K562 (cell line): ENCODE data around the gene MARS1. TPM values are rescaled to one million over a fixed set of nuclear protein-coding genes. Genes with fewer than 3 reads are reported as not detected.
A peak's percentile ranks its signal among the peaks of the same experiment; 100 is the strongest.

Source experiments
- BRF1 ChIP-seq: IDR thresholded peaks from 3 replicates; pipeline ENCODE4 v1.6.1; 2011; ENCODE audit warnings: borderline replicate concordance, mild to moderate bottlenecking; ENCODE audit not compliant: insufficient read length; ENCODE audit errors: extremely low read depth
- ETV1 ChIP-seq: fragments of 450-650 bp; conservative IDR thresholded peaks from 2 replicates; pipeline ENCODE4 v1.6.1; 2016; ENCODE audit warnings: missing genetic modification characterization, control low read depth, low read depth, missing compliant biosample characterization
- GTF2F1 ChIP-seq: IDR thresholded peaks from 2 replicates; pipeline ENCODE4 v1.6.1; 2011; ENCODE audit warnings: low read depth, low read length, improper control_type of control experiment
- HIVEP1 ChIP-seq: fragments of 250-450 bp; sonication (Bioruptor Pico); IDR thresholded peaks from 2 replicates; pipeline ENCODE4 v1.4.0; 2020; ENCODE audit warnings: mild to moderate bottlenecking
- KLF1 ChIP-seq: fragments of 450-650 bp; IDR thresholded peaks from 2 replicates; pipeline ENCODE4 v1.6.1; 2016; ENCODE audit warnings: missing genetic modification characterization, missing compliant biosample characterization
- NFE2L1 ChIP-seq: fragments of 450-650 bp; IDR thresholded peaks from 2 replicates; pipeline ENCODE4 v1.6.1; 2016; ENCODE audit warnings: missing genetic modification characterization, low read depth, mild to moderate bottlenecking, missing compliant biosample characterization, moderate library complexity, borderline replicate concordance
- PHTF2 ChIP-seq: fragments of 250-450 bp; sonication (Bioruptor Pico); IDR thresholded peaks from 2 replicates; pipeline ENCODE4 v1.5.0; 2021; ENCODE audit warnings: mild to moderate bottlenecking
- PRDM10 ChIP-seq: fragments of 450-650 bp; IDR thresholded peaks from 2 replicates; pipeline ENCODE4 v1.6.1; 2018; ENCODE audit not compliant: partially characterized antibody
- SMARCA5 ChIP-seq: fragments of 450-650 bp; IDR thresholded peaks from 2 replicates; pipeline ENCODE4 v1.6.1; 2016
- SP1 ChIP-seq: sonication (generic); formaldehyde crosslinking; IDR thresholded peaks from 2 replicates; pipeline ENCODE4 v1.8.1; 2022; ENCODE audit warnings: mild to moderate bottlenecking, missing genetic modification reagents
- SP2 ChIP-seq: IDR thresholded peaks from 2 replicates; pipeline ENCODE4 v1.6.1; 2011; ENCODE audit warnings: mild to moderate bottlenecking, low read depth, low read length, moderate library complexity; ENCODE audit not compliant: poor library complexity, severe bottlenecking; ENCODE audit errors: extremely low read depth
- TAF15 ChIP-seq: fragments of 200-400 bp; formaldehyde crosslinking; IDR thresholded peaks from 2 replicates; pipeline ENCODE4 v1.6.1; 2017; ENCODE audit warnings: mild to moderate bottlenecking, low read depth, low read length, moderate library complexity
- TBL1XR1 ChIP-seq, 2 experiments: IDR thresholded peaks; 2 replicates each; pipeline ENCODE4 v1.6.1; 2012; ENCODE audit warnings: improper control_type of control experiment in 2 of 2, low read length in 2 of 2, mild to moderate bottlenecking in 1 of 2
- TFAP4 ChIP-seq: sonication (generic); formaldehyde crosslinking; IDR thresholded peaks from 2 replicates; pipeline ENCODE4 v1.8.0; 2022; ENCODE audit warnings: missing genetic modification reagents, mild to moderate bottlenecking, moderate library complexity, borderline replicate concordance
- THRB ChIP-seq: fragments of 450-650 bp; formaldehyde crosslinking; conservative IDR thresholded peaks from 2 replicates; pipeline ENCODE4 v1.4.0; 2022; ENCODE audit warnings: mild to moderate bottlenecking, missing genetic modification characterization
- TRIM24 ChIP-seq, 2 experiments: fragments of 450-650 bp; IDR thresholded peaks; 2 replicates each; pipeline ENCODE4 v1.6.1; 2016
- U2AF2 ChIP-seq: fragments of 200-400 bp; formaldehyde crosslinking; optimal IDR thresholded peaks from 2 replicates; pipeline ENCODE3; 2017; ENCODE audit warnings: low read depth, mild to moderate bottlenecking, low read length
- ZBTB12 ChIP-seq: fragments of 250-450 bp; sonication (Bioruptor Pico); IDR thresholded peaks from 2 replicates; pipeline ENCODE4 v1.4.0; 2020
- ZBTB26 ChIP-seq: fragments of 450-650 bp; formaldehyde crosslinking; IDR thresholded peaks from 2 replicates; pipeline ENCODE4 v1.4.0; 2022; ENCODE audit warnings: missing genetic modification characterization
- polyA plus RNA-seq, 8 experiments: library from polyadenylated mRNA; depleted of rRNA in 4 of 8; stranded (reverse) in 5 of 8; unstranded in 3 of 8; fragments of >200 nt; fragmentation: Nextera tagmentation in 2 of 8; fragmentation: Illumina TruSeq in 1 of 8; extraction: Ambion mirVana in 2 of 8; extraction: Trizol in 1 of 8; gene quantifications; 2 replicates each; pipeline versions ENCODE4 v1.2.1 to v1.2.3, GENCODE V29; 2011 to 2014; ENCODE audit warnings: inconsistent platforms in 1 of 8, missing spikeins in 1 of 8
- total RNA-seq, 7 experiments: library from RNA; depleted of rRNA in 6 of 7; stranded (reverse); fragments of >200 nt in 6 of 7; fragmentation: Illumina TruSeq in 2 of 7; extraction: Trizol in 2 of 7; gene quantifications; 2 replicates each; pipeline versions ENCODE4 v1.2.1 to v1.2.3, GENCODE V29; 2011 to 2021; ENCODE audit warnings: low replicate concordance in 1 of 7

The MARS1 gene
- total and polyA plus RNA-seq, 9 of the 15 experiments (the other 6 are each of a cell fraction or from before 2014, with no cell fraction given), result 117 to 382 (median 220) TPM

GRCh38 chr12:57547288-57548012 is 59.6 kb downstream of the MARS1 start (continued):
- TF ChIP-seq SP1 (CRISPR knock-in tag), result 0 out of 2 replicates have a peak, but pooled peaks have one; percentile 44
- TF ChIP-seq HIVEP1 (CRISPR knock-in tag), result no peak
- no peak for TF ChIP-seq NFE2L1 (tag)
- TF ChIP-seq ETV1 (tag), result no peak
- TF ChIP-seq TAF15, result no peak
- no peak for TF ChIP-seq PHTF2
- TF ChIP-seq PRDM10, result peak; percentile 42
- no peak for TF ChIP-seq ZBTB26 (CRISPR knock-in tag)
- TF ChIP-seq THRB, result 0 out of 2 replicates have a peak, but pooled peaks have one; percentile 10
- no peak for TF ChIP-seq SP2
- TF ChIP-seq TBL1XR1 (IDR thresholded peaks at IDR 0.05; ENCODE audit: low read length in 2 of 2), result 0 out of 4 replicates have a peak, but pooled peaks of 1 of the 2 experiments have one; percentile 29
- no peak for TF ChIP-seq GTF2F1
- peak; percentile 80 for TF ChIP-seq ZBTB12 (CRISPR knock-in tag)
- no peak for TF ChIP-seq TRIM24 (IDR thresholded peaks at IDR 0.05)
- TF ChIP-seq SMARCA5, result no peak
- TF ChIP-seq TFAP4, result no peak
- TF ChIP-seq BRF1, result no peak
- no peak for TF ChIP-seq U2AF2
- TF ChIP-seq KLF1 (tag), result peak; percentile 58; the same call in 1 of the 2 replicates
